PFSK-1 (cell line): ENCODE results near the gene C1QTNF2.

Experiments used
- FOXP2 ChIP-seq: optimal IDR thresholded peaks from 2 replicates; pipeline ENCODE3; 2011; ENCODE audit warnings: borderline replicate concordance, control low read depth, inconsistent platforms; ENCODE audit not compliant: insufficient read depth; ENCODE audit errors: extremely low read length, extremely low read depth
- POLR2AphosphoS5 ChIP-seq: IDR thresholded peaks from 2 replicates; pipeline ENCODE4 v1.6.1; 2012; ENCODE audit warnings: low read depth, mild to moderate bottlenecking, control low read depth, low read length, moderate library complexity
- REST ChIP-seq, 2 experiments: IDR thresholded peaks; 2 replicates each; pipeline versions ENCODE4 v1.6.1 to v1.8.0; 2011 to 2012; ENCODE audit warnings: low read depth in 2 of 2, low read length in 2 of 2, control low read depth in 1 of 2, inconsistent platforms in 1 of 2, mild to moderate bottlenecking in 1 of 2, moderate library complexity in 1 of 2; ENCODE audit not compliant: insufficient read depth in 1 of 2
- SIN3A ChIP-seq: IDR thresholded peaks from 2 replicates; pipeline ENCODE4 v1.6.1; 2012; ENCODE audit warnings: mild to moderate bottlenecking, low read length, moderate library complexity, borderline replicate concordance; ENCODE audit not compliant: insufficient read depth
- TAF1 ChIP-seq: IDR thresholded peaks from 2 replicates; pipeline ENCODE4 v1.6.1; 2012; ENCODE audit warnings: low read length, control low read depth, borderline replicate concordance; ENCODE audit not compliant: insufficient read depth

Gene C1QTNF2

DNA sequence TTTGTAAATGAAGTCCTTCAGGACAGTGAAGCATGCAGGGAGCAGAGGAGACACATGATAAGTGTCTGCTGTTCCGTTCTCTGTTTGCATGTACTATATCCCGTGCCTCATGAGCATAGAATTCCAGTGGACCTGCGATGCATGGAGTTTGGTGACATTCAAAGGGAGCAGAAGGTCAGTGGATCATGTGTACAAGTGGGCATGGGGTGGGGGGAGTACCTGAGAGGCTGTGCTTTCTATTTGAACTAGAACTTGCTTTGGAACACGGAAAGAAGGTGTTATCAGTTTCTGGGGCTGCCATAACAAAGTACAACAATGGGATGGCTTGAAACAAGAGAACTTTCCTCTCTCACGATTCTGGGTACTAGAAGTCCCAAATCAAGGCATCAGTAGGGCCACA, 53.0 kb downstream of the C1QTNF2 start:
- no peak for TF ChIP-seq SIN3A
- no peak for TF ChIP-seq TAF1
- no peak for TF ChIP-seq FOXP2
- TF ChIP-seq REST (IDR thresholded peaks at IDR 0.05; ENCODE audit: insufficient read depth in 1 of 2, low read depth in 2 of 2, low read length in 2 of 2): no peak
- no peak for TF ChIP-seq POLR2AphosphoS5

- TF ChIP-seq POLR2AphosphoS5: no peak
- no peak for TF ChIP-seq REST (IDR thresholded peaks at IDR 0.05; ENCODE audit: insufficient read depth in 1 of 2, low read depth in 2 of 2, low read length in 2 of 2)
- TF ChIP-seq TAF1: no peak
- no peak for TF ChIP-seq SIN3A
- TF ChIP-seq FOXP2: no peak
Measured at GRCh38 chr5:160315968-160316367, 54.5 kb downstream of the C1QTNF2 start.

DNA sequence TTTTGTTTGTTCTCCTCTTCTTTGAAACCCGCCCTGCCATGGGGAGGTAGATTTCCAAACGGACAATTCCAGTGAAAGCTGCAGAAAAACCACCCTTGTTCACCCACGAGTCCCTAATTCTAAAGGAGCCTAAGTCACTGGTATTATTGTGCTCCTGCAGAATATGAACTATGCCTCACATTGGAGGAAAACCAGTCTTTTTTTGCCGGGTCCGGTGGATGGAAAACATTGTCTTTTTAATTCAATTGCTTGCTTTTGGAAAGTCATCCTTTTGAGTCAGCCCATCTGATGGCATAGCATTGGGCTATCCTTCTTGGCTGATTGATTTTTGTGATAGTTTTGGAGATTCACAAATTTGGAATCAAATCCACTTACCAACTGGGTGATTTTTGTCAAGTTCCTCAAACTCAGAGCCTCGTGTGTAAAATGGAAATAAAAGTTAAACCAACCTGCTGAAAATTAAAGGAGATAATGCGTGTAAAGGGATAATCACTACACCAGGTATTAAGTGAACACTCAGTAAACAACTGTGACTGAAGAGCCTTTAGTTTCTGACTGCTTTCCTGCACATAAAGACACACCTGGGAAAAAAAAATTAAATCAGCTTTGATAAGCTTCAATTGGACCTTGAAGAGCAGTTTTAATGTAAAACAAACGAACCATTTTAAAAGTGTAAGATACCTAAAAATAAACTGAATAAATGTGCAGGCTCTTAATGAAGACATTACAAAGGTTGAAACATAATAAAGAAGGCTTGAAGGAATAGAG, 57.3 kb downstream of the C1QTNF2 start:
- TF ChIP-seq REST (IDR thresholded peaks at IDR 0.05; ENCODE audit: insufficient read depth in 1 of 2, low read depth in 2 of 2, low read length in 2 of 2): no peak
- TF ChIP-seq SIN3A: no peak
- TF ChIP-seq TAF1: no peak
- no peak for TF ChIP-seq POLR2AphosphoS5
- no peak for TF ChIP-seq FOXP2

DNA sequence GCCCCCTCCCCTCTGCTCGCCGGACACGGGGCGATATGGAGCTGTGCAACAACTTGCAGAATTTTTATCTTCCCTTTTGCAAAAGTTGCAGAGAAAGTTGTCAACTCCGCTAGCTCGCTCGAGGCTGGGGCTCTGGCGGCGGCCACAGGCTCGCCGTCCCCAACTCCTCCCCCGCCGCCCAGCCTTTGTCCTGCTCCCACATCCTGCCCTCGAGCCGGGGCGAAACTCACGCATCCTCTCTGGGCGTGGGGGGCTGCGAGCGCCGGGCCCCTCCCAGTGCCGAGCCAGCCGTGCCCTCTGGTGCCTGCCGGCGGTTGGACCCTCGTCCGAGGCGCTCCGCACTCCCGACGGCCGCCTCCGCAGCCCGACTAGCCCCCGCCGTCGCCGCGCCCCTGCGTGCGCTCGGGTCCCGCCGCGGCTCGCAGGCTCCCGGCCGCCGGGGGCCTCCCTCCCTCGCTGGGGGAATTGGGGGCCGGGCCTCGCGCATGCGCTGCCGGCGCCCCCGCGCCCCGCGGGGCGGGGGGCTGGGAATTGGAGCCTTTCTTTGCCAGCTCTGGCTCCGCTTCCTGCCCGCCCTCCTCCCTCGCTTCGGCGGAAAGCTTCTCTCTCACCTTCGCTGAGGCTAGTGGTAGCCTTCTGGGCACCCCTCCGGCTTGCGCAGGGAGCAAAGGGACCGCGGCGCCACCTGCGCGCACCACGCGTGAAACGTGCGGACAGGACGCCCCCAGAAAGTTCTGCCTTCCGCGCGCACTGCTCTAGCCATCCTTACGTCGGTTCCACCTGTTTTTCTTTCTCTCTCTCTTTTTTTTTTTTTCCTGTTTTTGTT, 58.1 kb downstream of the C1QTNF2 start, which contains the start of gene CCNJL:
Gene CCNJL, minus strand, starts transcription at position 431 of the 826 bp plus-strand sequence. CDS start 641 bp downstream, outside the sequence.
- TF ChIP-seq POLR2AphosphoS5: no peak
- TF ChIP-seq REST (IDR thresholded peaks at IDR 0.05; ENCODE audit: insufficient read depth in 1 of 2, low read depth in 2 of 2, low read length in 2 of 2): no peak
- TF ChIP-seq SIN3A: no peak
- no peak for TF ChIP-seq FOXP2
- no peak for TF ChIP-seq TAF1
